ENCODE measurements around the gene ERC1.
"Not testable (repeated sequence)": the region's sequence is repeated elsewhere in the genome, so short reads cannot be mapped to it uniquely, and the experiment has no call there.

The ERC1 gene

DNA sequence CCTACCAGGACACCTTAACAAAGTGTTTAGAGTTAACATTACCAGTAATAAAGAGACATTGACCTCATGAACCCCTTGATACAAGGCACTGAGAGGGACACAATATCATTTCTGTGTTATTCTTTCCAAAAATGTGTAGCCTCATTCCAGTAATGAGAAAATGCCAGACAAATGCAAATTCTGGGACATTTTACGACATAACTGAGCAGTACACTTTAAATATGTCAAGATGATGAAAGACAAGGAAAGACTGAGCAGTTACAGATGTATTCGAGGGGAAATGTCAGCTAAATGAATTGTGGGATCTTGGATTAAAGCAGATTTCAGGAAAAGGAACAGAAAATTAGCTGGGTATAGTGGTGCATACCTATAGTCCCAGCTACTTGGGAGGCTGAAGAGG is 255.6 kb downstream of the ERC1 start:
- no peak for DNase-seq

DNA sequence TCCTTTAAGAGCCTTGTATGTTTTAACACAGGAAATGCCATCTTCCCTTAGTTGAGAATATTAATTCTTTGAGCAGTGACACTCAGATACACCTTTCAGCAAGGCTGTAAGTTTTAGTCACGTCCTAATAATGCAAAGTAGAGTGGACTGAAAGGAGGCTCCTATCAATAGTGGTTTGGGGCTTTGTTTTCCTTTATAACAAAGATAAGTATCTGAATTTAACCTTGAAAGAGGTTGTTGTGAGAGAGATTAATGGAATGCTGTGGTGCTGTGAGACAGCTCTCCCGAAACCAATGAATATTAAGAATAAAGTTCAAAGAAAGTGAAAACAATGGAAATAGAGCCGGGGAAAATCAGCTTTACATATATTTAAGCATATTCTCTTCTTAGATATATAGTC is 259.6 kb downstream of the ERC1 start:
- no peak for DNase-seq

DNA sequence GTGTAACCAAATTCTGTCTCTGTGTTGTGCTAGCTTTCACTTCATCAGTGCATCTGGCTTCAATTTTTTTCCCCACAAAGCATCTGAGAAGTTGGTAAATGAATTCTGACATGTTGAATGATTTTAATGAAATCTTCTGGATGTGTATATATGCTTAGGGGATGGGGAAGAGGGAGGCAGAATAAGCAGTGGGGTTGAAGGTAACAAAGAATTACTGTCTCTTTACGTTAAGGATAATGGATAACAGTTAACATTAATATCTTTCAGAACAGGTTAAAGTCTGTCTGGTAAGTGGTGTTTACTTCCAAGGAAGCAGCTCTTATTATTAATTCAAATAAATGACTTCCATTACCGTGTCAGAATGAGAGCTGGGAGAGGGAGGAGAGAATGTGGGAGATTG is 261.7 kb downstream of the ERC1 start:
- no peak for DNase-seq

DNA sequence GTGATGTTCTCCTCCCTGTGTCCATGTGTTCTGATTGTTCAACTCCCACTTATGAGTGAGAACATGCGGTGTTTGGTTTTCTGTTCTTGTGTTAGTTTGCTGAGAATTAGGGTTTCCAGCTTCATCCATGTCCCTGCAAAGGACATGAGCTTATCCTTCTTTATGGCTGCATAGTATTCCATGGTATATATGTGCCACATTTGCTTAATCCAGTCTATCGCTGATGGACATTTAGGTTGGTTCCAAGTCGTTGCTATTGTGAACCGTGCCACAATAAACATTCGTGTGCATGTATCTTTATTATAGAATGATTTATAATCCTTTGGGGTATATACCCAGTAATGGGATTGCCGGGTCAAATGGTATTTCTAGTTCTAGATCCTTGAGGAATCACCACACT is 264.1 kb downstream of the ERC1 start:
- DNase-seq = not testable (repeated sequence)

GRCh38 chr12:1255854-1256253 is 264.8 kb downstream of the ERC1 start:
- DNase-seq = not testable (repeated sequence)

DNA sequence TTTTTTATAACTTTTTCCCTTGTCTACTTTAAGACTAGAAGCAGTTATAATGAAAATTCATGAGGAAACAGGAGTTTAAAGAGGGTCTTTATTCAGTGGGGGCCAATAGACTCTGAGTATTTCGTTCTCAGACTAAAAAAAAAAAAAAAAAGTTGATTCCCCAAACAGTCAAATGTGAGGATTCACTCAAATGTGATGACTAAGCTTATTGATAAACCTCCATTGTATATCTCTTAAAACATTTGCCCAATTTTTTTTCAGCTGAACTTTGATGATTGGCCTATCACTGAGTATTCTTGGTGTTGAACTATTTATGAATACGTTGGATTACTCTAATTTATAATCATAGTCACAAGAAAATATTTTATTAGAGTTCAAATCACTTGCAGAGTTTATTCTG is 265.3 kb downstream of the ERC1 start:
- no peak for DNase-seq

GRCh38 chr12:1256991-1257390 is 266.0 kb downstream of the ERC1 start:
- DNase-seq = no peak

DNA sequence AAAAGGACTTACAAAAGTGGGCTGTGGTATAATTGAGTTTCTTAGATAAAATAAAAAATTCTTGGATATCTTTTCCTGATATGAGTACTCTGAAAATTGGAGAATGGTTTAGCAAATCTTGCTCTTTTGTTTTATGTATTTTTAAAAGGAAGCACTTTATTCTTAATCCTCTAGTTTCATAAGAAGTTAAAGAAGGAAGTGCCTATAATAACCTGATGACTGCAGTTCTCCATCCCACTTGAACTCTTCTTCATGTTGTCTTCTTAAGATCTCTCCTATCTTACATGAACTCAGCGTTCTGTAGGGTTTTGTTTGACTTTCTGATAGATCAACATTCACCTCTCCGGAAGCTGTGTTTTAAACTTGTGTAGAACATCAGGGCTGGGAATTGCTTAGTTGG is 271.0 kb downstream of the ERC1 start:
- DNase-seq = no peak

DNA sequence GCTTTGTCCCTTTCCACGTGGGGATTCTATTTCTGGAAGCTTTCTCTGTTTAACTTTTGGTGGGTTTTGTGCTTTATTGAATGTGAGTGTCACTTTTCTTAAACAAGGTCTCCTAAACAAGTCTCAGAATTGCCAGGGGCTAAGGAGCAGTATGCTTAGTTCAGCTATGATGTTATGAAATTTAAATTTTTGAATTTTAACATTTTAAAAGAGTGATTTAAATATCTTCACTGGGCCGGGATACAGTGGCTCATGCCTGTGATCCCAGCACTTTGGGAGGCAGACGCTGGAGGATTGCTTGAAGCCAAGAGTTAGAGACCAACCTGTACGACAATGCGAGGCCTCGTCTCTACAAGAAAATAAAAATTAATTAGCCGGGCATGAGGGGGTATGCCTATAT is 276.2 kb downstream of the ERC1 start:
- DNase-seq = no peak

DNA sequence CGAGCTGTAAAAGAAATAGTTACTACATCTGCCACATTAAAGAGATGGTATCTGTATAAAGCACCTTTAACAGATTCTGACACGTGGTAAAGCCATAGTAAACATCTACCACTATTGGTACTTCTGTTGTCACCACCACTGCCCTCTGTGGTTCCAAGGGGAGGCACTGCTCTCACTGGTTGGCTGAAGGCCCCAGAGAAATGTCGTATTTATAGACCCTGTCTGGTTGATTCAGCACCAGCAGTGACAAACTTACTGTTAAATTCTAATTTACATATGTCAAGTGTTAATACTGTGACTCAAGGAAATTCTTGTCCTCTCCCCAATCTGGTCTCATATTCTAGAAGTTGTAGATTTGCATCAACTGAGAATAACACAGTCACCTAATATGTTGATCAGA is 281.1 kb downstream of the ERC1 start:
- DNase-seq = no peak

- DNase-seq = no peak
These were observed 282.0 kb downstream of the ERC1 start for GRCh38 chr12:1273051-1273450.

DNA sequence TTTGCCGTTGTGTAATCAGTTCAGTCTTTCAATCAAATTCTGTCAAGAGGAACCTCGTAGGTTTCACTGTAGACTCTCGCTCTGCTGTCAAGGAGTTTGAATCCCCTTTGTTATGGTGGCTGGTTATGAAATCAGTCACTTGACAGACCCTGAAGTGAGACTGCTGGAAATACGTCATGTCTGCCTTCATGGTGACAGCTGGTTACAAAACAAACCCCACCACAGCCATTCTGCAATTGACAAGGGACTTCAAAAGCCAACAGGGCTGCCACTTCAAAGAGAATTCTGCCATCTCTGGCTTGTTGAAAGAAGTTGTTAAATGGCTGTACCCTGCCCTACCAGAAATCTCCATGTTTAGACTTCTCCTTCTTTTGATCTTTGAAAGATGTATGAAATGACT is 286.9 kb downstream of the ERC1 start:
- DNase-seq = no peak

GRCh38 chr12:1279050-1279449 is 288.0 kb downstream of the ERC1 start:
- DNase-seq = no peak

- no peak for DNase-seq
These were observed 289.0 kb downstream of the ERC1 start for GRCh38 chr12:1280059-1280458.

- DNase-seq = no peak
These were observed 290.8 kb downstream of the ERC1 start for GRCh38 chr12:1281683-1282366.

GRCh38 chr12:1282670-1283315 is 291.8 kb downstream of the ERC1 start:
- peak; percentile 78 for DNase-seq

DNA sequence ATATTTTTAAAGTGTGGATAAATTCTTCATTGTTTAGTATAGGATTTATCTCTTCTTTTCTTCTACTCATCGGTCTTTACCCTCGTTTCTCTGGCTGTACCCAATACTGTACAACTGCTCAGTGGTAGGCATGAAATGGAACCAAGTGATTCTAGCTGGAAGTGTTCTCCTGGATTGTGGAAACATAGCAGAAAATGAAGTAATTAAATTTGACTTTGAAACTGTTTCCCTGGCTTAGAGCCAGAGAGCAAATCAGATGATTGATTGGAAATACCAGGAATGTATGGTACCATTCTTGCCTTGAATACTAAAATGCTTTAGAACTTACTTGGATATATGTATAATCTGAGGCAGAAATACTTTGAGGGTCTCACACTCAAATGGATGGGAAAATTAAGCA is 292.3 kb downstream of the ERC1 start:
- DNase-seq = no peak

GRCh38 chr12:1284611-1285010 is 293.6 kb downstream of the ERC1 start:
- no peak for DNase-seq

GRCh38 chr12:1287446-1287975 is 296.5 kb downstream of the ERC1 start:
- DNase-seq = no peak

DNA sequence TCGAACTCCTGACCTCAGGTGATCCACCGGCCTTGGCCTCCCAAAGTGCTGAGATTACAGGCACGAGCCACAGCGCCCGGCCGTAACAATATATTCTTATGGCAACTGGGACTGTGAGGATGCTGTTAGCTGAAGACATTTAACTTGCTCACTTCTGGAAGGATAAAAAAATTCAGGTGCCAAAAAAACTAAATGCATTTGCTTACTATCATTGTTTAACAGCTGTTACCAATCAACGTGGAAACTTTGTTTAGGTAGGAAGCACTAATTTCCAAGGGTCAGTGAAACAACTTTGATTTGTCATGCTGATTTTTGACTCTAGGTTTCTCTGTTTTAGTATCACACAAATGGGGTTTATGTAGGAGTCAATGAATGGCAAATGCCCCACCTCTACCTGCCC is 297.3 kb downstream of the ERC1 start:
- DNase-seq = no peak

- DNase-seq = no peak
These were observed 298.5 kb downstream of the ERC1 start for GRCh38 chr12:1289371-1290155.

- no peak for DNase-seq
These were observed 299.7 kb downstream of the ERC1 start for GRCh38 chr12:1290716-1291115.

- peak; percentile 91 for DNase-seq
These were observed 300.7 kb downstream of the ERC1 start for GRCh38 chr12:1291601-1292332.

Data from left hindlimb (tissue), 1 donor.